Nephron (organoid): ENCODE data around the gene PGAM1.
A peak's percentile ranks its signal among the peaks of the same experiment; 100 is the strongest.

ENCODE experiments used
- H3K27ac Mint-ChIP-seq, 3 experiments: 2 replicates each; pipeline ENCODE4 v1.8.0; 2020; ENCODE audit warnings: mixed read lengths in 3 of 3, mild to moderate bottlenecking in 2 of 3, moderate library complexity in 1 of 3
- H3K27me3 Mint-ChIP-seq: 2 replicates; pipeline ENCODE4 v1.8.0; 2021; ENCODE audit warnings: low read depth, mild to moderate bottlenecking, moderate library complexity, mixed read lengths
- H3K36me3 Mint-ChIP-seq: 2 replicates; pipeline ENCODE4 v1.8.0; 2020; ENCODE audit warnings: low read depth, mixed read lengths
- H3K4me1 Mint-ChIP-seq: 2 replicates; pipeline ENCODE4 v1.8.0; 2020; ENCODE audit warnings: mixed read lengths
- H3K4me3 Mint-ChIP-seq, 3 experiments: 2 replicates each; pipeline ENCODE4 v1.8.0; 2020; ENCODE audit warnings: mild to moderate bottlenecking in 3 of 3, mixed read lengths in 3 of 3, moderate library complexity in 2 of 3
- H3K9me3 Mint-ChIP-seq: 2 replicates; pipeline ENCODE4 v1.8.0; 2020; ENCODE audit warnings: mixed read lengths
- TF ChIP-seq, protein P1 (sequence below), 3 experiments: fragments of 200-600 bp; sonication (generic); IDR thresholded peaks; one replicate each; pipeline ENCODE4 v1.5.0; 2021; ENCODE audit warnings: antibody characterized with exemption in 3 of 3; ENCODE audit not compliant: unreplicated experiment in 3 of 3

The PGAM1 gene

DNA sequence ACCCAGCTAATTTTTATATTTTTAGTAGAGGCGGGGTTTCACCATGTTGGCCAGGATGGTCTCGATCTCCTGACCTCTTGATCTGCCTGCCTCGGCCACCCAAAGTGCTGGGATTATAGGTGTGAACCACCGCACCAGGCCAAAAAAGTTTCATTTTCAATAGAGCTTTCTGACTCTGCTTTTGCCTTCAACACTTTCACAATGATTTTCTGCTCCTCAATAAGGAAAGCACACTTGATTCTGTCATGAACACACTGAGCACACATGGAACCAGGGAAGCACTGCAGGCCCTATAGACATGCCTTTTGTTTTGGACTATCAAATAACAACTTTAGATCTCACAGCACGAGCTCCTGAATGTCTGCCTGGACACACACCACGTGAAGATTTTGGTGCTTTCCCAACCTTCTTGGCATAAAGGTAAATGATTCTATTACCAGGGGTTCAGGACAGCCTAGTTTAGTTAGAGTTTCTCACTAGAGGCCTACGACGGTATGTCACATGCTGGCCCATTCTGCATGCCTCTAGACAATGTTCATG lies 32.9 kb upstream of the PGAM1 start:
- Mint-ChIP-seq H3K4me3 (no peak overlapping the region), H3K9me3 (no peaks in the 10 kb centered on the region), H3K36me3 (peaks cover 34% of the 10 kb centered on the region), H3K27ac (no peak overlapping the region), H3K27me3 (no peaks in the 10 kb centered on the region), H3K4me1 (no peaks in the 10 kb centered on the region)
- TF ChIP-seq, protein P1, sequence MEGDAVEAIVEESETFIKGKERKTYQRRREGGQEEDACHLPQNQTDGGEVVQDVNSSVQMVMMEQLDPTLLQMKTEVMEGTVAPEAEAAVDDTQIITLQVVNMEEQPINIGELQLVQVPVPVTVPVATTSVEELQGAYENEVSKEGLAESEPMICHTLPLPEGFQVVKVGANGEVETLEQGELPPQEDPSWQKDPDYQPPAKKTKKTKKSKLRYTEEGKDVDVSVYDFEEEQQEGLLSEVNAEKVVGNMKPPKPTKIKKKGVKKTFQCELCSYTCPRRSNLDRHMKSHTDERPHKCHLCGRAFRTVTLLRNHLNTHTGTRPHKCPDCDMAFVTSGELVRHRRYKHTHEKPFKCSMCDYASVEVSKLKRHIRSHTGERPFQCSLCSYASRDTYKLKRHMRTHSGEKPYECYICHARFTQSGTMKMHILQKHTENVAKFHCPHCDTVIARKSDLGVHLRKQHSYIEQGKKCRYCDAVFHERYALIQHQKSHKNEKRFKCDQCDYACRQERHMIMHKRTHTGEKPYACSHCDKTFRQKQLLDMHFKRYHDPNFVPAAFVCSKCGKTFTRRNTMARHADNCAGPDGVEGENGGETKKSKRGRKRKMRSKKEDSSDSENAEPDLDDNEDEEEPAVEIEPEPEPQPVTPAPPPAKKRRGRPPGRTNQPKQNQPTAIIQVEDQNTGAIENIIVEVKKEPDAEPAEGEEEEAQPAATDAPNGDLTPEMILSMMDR (IDR thresholded peaks at IDR 0.05; ENCODE audit: unreplicated experiment in 3 of 3), result no peak

GRCh38 chr10:97396056-97396455 lies 29.9 kb upstream of the PGAM1 start:
- H3K36me3 Mint-ChIP-seq, result peaks cover 18% of the 10 kb centered on the region
- no peaks in the 10 kb centered on the region for H3K27me3 Mint-ChIP-seq
- H3K4me3 Mint-ChIP-seq, result no peak overlapping the region
- H3K27ac Mint-ChIP-seq, result no peak overlapping the region
- TF ChIP-seq, protein P1 (IDR thresholded peaks at IDR 0.05; ENCODE audit: unreplicated experiment in 3 of 3), result no peak
- no peaks in the 10 kb centered on the region for H3K9me3 Mint-ChIP-seq
- peaks cover 8% of the 10 kb centered on the region for H3K4me1 Mint-ChIP-seq

DNA sequence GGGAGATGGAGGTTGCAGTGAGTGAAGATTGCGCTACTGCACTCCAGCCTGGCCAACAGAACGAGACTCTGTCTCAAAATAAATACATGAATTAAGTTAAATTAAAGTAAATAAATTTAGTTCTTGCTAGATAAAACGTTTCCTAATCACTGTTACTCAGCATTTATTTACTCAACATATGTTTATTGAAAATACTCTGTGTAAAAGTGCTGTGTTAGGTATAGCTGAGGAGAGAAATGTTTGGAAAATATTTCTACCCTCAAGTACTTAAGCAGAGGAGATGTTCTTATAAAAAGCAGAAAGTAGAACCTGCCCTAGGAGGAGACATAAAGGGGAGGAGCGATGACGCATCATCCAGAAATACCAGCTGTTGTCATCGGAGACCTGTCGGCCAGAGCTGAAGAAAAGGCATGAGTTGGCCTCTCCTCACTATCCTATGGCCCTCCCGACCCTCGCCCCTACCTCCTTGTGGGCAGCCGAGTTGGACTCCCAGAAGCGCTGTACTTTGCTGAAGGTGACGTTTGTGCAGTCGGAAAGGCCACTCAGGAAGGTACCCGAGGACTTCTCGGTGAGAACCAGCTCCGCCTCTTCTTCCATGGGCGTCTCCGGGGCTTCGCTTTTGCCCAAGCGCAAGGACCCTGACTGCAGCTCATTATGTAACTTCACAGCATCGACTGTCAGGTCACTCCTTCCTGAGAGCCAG lies 26.0 kb upstream of the PGAM1 start:
- Mint-ChIP-seq H3K4me3 (peak overlapping the region; percentile 92 to 96 (median 96)), H3K27me3 (no peaks in the 10 kb centered on the region), H3K4me1 (peaks cover 12% of the 10 kb centered on the region), H3K9me3 (no peaks in the 10 kb centered on the region), H3K36me3 (peaks cover 6% of the 10 kb centered on the region), H3K27ac (peak overlapping the region; percentile 36 to 85 (median 61))
- TF ChIP-seq, protein P1 (IDR thresholded peaks at IDR 0.05; ENCODE audit: unreplicated experiment in 3 of 3), result no peak

- Mint-ChIP-seq H3K4me3 (peak within 1 kb of the TSS; percentile 92 to 96 (median 96)), H3K27ac (peak within 1 kb of the TSS; percentile 36 to 85 (median 71)), H3K36me3 (peaks cover 6% of the 10 kb centered on the region), H3K4me1 (peaks cover 12% of the 10 kb centered on the region), H3K9me3 (no peaks in the 10 kb centered on the region), H3K27me3 (no peaks in the 10 kb centered on the region)
- TF ChIP-seq, protein P1 (IDR thresholded peaks at IDR 0.05; ENCODE audit: unreplicated experiment in 3 of 3), result peak in 1 of 3 experiments; percentile 9
Measured at GRCh38 chr10:97400665-97401454, 25.1 kb upstream of the PGAM1 start, which contains the start of gene RRP12. TSS of gene RRP12 (minus strand) at chr10:97401340. CDS start at chr10:97401231, 109 bp downstream.

GRCh38 chr10:97401455-97401919 lies 24.5 kb upstream of the PGAM1 start:
- H3K27ac Mint-ChIP-seq, result peak overlapping the region; percentile 36 to 85 (median 71)
- TF ChIP-seq, protein P1 (IDR thresholded peaks at IDR 0.05; ENCODE audit: unreplicated experiment in 3 of 3), result no peak
- H3K4me3 Mint-ChIP-seq, result peak overlapping the region; percentile 92 to 96 (median 96)
- H3K9me3 Mint-ChIP-seq, result no peaks in the 10 kb centered on the region
- H3K4me1 Mint-ChIP-seq, result peaks cover 12% of the 10 kb centered on the region
- no peaks in the 10 kb centered on the region for H3K36me3 Mint-ChIP-seq
- no peaks in the 10 kb centered on the region for H3K27me3 Mint-ChIP-seq
